Thoracic aorta (tissue), 2 donors: Measurements from ENCODE around the gene PTPRN2. TPM values are rescaled to one million over a fixed set of nuclear protein-coding genes. Genes with fewer than 3 reads are reported as not detected.

Source experiments
- ATAC-seq: fragments of 150-250 bp; one replicate; pipeline ENCODE4 v1.8.0; 2017; ENCODE audit warnings: low read depth; ENCODE audit not compliant: insufficient number of reproducible peaks, low FRiP score
- DNase-seq: peaks from one replicate; pipeline ENCODE4 v3.0.0-alpha.2; 2020; ENCODE audit warnings: low spot score
- H3K27ac ChIP-seq, 2 donors: fragments of 200-600 bp; sonication (generic); 1 replicate in 1 of 2; 2 replicates in 1 of 2; pipeline ENCODE4 v1.5.1; 2016; ENCODE audit warnings: mild to moderate bottlenecking in 2 of 2, moderate library complexity in 2 of 2
- H3K27me3 ChIP-seq: fragments of 200-600 bp; sonication (generic); replicated peaks from 2 replicates; pipeline ENCODE4 v1.6.0; 2016; ENCODE audit warnings: mild to moderate bottlenecking; ENCODE audit not compliant: insufficient read depth
- H3K36me3 ChIP-seq: fragments of 200-600 bp; sonication (generic); one replicate; pipeline ENCODE4 v1.5.1; 2016
- H3K4me1 ChIP-seq, 2 donors: fragments of 200-600 bp; sonication (generic); 1 replicate in 1 of 2; 2 replicates in 1 of 2; pipeline versions ENCODE4 v1.5.1 to v1.6.0; 2016; ENCODE audit warnings: low read depth in 2 of 2, mild to moderate bottlenecking in 1 of 2; ENCODE audit not compliant: control insufficient read depth in 1 of 2
- H3K4me3 ChIP-seq: fragments of 200-600 bp; sonication (generic); 2 replicates; pipeline ENCODE4 v1.5.1; 2016; ENCODE audit warnings: mild to moderate bottlenecking
- H3K9me3 ChIP-seq: fragments of 200-600 bp; sonication (generic); 2 replicates; pipeline ENCODE4 v1.5.1; 2016
- total RNA-seq, 2 donors: library from RNA; depleted of rRNA; stranded (reverse); fragments of >200 nt; gene quantifications; one replicate each; pipeline versions ENCODE4 v1.1.0 to v1.2.3, GENCODE V29; 2016
- TF ChIP-seq, protein P1 (sequence below): fragments of 200-600 bp; sonication (generic); IDR thresholded peaks from one replicate; pipeline ENCODE4 v1.5.1; 2019; ENCODE audit warnings: antibody characterized with exemption

PTPRN2 gene
- total RNA-seq, 2 donors from 2014 or later = 2.2 to 3.1 TPM

DNA sequence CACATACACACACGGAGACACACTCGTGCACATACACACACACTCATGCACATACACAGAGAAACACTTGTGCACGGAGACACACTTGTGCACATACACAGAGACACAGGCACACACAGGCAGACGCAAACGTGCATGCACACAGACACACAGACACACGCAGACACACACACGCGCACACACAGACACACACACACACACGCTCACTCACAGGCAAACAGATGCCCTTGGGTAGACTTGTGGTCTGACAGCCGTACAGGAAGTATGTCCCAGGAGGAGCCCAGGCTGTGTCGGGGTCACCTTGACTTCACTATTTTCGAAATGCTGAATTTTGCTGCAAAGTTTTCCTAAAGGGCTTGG, 712.8 kb downstream of the PTPRN2 start:
- DNase-seq (no peak), ATAC-seq (no peak)
- H3K27me3 ChIP-seq = no peaks in the 10 kb centered on the region
- H3K36me3 ChIP-seq = no peaks in the 10 kb centered on the region
- TF ChIP-seq, protein P1, sequence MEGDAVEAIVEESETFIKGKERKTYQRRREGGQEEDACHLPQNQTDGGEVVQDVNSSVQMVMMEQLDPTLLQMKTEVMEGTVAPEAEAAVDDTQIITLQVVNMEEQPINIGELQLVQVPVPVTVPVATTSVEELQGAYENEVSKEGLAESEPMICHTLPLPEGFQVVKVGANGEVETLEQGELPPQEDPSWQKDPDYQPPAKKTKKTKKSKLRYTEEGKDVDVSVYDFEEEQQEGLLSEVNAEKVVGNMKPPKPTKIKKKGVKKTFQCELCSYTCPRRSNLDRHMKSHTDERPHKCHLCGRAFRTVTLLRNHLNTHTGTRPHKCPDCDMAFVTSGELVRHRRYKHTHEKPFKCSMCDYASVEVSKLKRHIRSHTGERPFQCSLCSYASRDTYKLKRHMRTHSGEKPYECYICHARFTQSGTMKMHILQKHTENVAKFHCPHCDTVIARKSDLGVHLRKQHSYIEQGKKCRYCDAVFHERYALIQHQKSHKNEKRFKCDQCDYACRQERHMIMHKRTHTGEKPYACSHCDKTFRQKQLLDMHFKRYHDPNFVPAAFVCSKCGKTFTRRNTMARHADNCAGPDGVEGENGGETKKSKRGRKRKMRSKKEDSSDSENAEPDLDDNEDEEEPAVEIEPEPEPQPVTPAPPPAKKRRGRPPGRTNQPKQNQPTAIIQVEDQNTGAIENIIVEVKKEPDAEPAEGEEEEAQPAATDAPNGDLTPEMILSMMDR = no peak
- H3K27ac ChIP-seq = no peak overlapping the region
- no peak overlapping the region for H3K4me3 ChIP-seq
- H3K9me3 ChIP-seq = no peaks in the 10 kb centered on the region
- no peaks in the 10 kb centered on the region for H3K4me1 ChIP-seq

DNA sequence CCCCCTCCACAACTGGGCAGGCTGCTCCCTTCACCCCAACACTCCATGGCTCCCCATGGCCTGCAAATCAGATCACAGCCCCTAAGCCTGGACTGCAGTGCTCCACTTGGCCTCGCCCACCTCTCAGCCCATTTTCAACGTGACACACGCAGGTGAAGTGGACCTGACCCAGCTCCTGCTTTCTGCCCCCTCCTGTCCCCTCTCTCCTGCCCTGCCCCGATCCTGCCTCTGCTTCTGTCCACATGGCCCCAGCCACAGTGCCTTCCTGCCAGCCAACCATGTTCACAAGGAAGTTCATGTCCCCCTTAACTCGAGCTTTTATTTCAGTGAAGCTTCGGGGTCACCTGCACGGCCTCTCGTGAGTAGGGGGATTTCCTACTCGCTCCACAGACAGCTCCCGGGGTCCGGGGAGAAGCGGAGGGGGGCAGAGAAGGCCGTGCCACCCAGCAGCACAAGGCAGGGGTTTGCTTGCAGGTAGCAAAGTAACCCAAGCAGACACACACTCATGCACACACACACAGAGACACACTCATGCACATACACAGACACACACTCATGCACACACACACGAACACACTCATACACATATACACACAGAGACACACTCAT, 713.3 kb downstream of the PTPRN2 start:
- Histone ChIP-seq H3K27ac (no peak overlapping the region), H3K9me3 (no peaks in the 10 kb centered on the region), H3K27me3 (no peaks in the 10 kb centered on the region), H3K36me3 (no peaks in the 10 kb centered on the region), H3K4me1 (no peaks in the 10 kb centered on the region), H3K4me3 (no peak overlapping the region)
- DNase-seq = no peak
- ATAC-seq = no peak
- TF ChIP-seq, protein P1 = no peak

DNA sequence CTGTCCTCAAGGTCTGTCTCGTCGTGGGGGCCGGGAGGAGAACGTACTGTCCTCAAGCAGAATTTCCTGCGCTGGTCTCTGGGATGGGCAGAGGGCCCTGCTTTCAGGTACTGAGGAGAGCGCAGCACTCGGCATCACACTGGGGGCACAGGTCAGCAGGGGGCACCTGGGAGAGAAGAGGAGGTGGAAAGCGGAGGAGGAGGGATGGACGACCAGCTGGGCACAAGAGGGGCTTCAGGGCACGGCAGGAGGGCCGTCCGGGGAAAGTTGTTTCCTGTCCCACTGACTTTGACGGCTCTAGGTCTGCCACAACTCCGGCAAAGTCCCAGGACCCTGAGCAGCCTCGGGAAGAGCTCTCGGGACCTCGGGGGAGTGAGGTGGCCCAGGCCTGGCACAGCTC, 714.0 kb downstream of the PTPRN2 start:
- Histone ChIP-seq H3K4me1 (no peaks in the 10 kb centered on the region), H3K36me3 (no peaks in the 10 kb centered on the region), H3K27me3 (no peaks in the 10 kb centered on the region), H3K9me3 (no peaks in the 10 kb centered on the region), H3K27ac (no peak overlapping the region), H3K4me3 (no peak overlapping the region)
- TF ChIP-seq, protein P1 = no peak
- ATAC-seq = no peak
- DNase-seq = no peak

DNA sequence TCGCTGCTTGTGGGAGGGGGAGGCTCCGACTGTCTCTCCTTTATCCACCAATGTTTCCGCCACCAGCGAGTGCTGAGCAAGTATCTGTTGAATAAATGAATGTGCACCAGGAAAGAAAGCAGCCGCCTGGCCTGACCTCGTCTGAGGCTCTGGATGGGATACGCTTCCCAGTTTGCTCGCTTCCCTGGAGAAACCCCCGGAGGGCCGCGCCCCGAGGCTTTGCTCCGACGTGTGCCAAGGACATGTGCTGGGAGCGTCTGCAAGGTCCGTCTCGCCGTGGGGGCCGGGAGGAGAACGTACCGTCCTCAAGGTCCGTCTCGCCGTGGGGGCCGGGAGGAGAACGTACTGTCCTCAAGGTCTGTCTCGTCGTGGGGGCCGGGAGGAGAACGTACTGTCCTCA, 714.4 kb downstream of the PTPRN2 start:
- Histone ChIP-seq H3K4me3 (no peak overlapping the region), H3K27me3 (no peaks in the 10 kb centered on the region), H3K27ac (no peak overlapping the region), H3K36me3 (no peaks in the 10 kb centered on the region), H3K4me1 (no peaks in the 10 kb centered on the region), H3K9me3 (no peaks in the 10 kb centered on the region)
- no peak for ATAC-seq
- no peak for DNase-seq
- TF ChIP-seq, protein P1 = no peak

DNA sequence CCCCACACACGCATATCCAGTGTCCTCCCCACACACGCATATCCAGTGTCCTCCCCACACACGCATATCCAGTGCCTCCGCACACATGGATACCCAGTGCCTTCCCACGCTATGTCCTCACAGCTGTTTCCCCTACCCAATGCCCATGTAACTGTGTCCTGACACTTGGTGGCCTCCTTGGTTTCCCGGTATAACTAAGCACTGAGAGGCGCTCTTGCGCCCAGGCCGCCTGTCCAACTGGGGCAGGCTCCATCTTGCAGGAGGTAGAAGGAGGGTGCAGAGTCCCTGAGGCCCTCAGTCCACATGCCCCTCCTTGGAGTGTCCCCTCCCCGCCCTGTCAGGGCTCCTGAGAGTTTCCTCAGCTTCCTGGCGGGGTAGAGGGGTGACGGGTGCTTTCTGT, 715.2 kb downstream of the PTPRN2 start:
- TF ChIP-seq, protein P1 = no peak
- DNase-seq (no peak), ATAC-seq (no peak)
- no peaks in the 10 kb centered on the region for H3K36me3 ChIP-seq
- no peaks in the 10 kb centered on the region for H3K4me1 ChIP-seq
- H3K9me3 ChIP-seq = no peaks in the 10 kb centered on the region
- no peaks in the 10 kb centered on the region for H3K27me3 ChIP-seq
- H3K4me3 ChIP-seq = no peak overlapping the region
- no peak overlapping the region for H3K27ac ChIP-seq
